SK-N-DZ (cell line): ENCODE data around the gene BANP.

Experiments
- DNase-seq: peaks from one replicate; pipeline ENCODE4 v3.0.0-alpha.2; 2015; ENCODE audit warnings: low spot score

The BANP gene

DNA sequence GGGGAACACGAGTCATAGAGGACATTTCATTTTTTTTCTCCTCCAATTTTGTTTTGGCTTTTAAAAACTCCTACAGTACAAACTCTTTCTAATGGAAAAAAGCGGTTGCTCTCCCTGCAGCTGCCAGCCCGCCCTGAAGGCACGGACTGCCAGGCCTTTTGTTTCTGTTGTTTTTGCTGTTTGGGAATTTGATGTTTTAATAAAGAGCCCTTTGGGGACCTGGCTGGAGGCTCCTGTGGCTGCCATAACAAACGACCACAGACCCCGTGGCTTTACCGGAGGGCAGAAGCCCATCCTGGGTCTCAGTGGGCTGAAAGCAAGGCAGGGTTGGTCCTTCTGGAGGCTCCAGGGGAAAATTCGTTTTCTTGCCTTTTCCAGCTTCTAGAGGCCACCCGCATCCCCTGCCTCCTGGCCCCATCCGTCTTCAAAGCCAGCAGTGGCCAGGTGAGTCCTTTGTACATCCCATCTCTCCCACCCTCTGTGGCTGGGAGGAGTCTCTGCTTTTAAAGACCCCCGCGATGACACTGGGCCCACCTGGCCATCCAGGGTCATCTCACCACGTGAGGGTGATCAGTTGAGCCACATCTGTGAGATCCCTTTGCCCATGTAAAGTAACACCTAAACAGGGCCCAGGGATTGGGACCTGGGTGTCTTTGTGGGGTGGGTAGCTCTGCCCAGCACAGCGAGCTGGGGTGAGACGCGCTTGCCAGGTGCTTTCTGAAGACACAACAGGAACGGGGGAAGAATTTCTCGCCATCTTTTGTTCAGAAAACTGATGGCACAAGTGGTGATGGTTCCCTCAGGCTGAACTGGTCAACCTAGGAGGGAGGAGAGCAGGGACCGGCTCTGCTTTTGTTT is 113.9 kb downstream of the BANP start:
- no peak for DNase-seq

DNA sequence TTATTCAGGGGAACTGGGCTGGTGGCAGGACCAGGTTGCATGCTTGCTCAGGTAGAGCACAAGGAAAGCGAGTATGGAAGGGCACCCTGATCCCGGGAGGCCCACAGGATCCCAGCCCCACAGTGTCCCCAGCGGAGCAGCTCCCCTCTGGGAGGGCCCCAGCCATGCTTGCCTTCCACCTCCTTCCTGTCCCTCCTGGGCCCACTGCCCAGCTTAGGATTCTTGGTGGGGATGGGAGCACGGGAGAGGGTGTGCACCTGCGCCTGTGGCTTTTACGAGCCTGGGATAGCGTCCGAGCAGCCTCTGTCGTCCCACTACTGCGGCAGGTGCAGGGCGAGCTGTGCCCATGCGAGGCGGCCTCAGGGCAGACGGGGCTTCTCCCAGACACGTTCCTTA is 114.5 kb downstream of the BANP start:
- DNase-seq = no peak

GRCh38 chr16:88066234-88066633 is 115.0 kb downstream of the BANP start:
- no peak for DNase-seq

GRCh38 chr16:88066680-88067529 is 115.7 kb downstream of the BANP start:
- no peak for DNase-seq

- DNase-seq = no peak
Observed at GRCh38 chr16:88067530-88068411, 116.5 kb downstream of the BANP start.

GRCh38 chr16:88068476-88069396 is 117.5 kb downstream of the BANP start:
- DNase-seq = no peak

DNA sequence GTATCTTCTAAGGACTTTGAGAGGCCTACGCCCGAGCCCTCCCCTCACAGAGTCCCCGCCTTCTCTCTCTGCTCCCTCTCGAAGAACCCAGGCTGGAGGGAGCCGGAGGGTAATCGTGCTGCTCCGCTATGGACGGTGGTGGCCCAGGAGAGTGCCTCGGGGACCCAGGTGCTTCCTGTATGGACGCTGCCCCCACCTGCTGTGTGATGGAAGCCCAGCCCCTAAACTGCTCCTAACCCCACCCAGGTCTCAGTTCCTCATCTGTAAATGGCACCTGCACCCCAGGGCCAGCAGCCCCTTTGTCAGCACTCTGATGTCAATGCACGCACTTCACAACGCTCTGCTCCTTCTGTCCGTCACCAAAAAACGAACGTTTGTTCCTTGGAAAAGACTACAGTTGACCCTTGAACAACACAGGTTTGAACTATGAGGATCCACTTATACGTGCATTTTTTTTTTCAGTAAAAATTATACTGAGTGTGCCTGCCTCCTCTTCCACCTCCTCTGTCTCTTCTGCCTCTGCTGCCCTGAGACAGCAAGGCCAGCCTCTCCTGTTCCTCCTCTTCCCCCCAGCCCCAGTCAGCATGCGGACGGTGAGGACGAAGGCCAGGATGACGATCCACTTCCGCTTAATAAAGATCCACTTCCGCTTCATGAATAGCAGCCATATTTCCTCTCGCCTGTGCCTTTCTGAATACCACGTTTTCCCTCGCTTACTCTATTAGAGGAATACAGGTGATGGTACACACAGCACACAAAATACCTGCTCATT is 118.3 kb downstream of the BANP start:
- DNase-seq = no peak

GRCh38 chr16:88070341-88070740 is 119.1 kb downstream of the BANP start:
- no peak for DNase-seq

DNA sequence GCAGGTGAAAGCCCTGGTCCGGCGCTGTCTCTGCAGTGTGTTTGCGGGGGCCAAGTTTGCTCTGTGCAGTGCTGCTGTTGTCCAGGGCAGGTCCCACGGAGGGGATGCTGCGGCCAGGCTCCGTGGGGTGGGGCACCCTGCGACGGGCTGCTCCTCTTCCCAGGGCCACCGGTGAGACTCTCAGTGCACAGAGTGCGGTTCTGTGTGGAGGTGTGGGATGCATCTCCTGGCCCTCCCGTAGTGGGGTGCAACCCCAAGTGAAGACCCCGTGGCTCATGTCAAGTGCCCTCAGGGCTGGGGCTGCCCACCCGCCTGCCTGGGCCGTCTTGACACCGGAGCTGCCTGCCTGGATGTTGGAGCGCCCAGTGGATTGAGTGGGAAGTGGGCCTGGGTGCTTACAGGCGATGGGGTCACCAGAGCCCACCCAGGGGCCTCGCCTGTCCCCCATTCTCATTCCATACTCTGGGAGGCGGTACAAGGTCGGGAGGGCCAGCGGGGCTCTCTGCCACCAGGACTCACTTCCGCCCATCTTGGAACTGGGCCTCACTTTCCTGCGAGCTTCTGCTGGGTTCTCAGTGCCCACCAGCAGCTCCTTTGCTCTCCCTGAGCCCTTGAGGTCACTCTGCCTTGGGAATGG is 119.9 kb downstream of the BANP start:
- DNase-seq = no peak

- DNase-seq = no peak
Observed at GRCh38 chr16:88071908-88072307, 120.7 kb downstream of the BANP start.

GRCh38 chr16:88072571-88073001 is 121.4 kb downstream of the BANP start:
- DNase-seq = no peak

GRCh38 chr16:88073201-88073721 is 122.0 kb downstream of the BANP start:
- DNase-seq = no peak

DNA sequence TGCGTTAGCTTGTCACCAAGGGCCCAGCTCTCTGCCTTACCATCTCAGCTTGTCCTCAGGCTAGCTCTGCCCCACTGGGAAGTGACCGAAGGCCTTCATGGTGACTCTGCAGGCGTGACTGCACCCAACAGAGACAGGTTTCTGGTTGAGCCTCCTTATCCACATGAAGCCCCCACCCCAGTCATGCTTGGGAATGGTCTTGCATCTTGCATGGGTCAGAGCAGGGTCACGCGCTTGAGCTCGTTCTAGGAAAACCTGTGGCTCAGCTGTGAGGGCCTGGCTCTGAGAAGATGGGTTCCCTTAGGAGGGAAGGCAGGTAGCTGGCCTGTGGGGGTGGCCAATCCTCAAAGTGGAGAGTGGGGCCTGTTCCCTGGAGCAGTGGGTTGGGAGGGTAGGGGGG is 122.8 kb downstream of the BANP start:
- DNase-seq = no peak

DNA sequence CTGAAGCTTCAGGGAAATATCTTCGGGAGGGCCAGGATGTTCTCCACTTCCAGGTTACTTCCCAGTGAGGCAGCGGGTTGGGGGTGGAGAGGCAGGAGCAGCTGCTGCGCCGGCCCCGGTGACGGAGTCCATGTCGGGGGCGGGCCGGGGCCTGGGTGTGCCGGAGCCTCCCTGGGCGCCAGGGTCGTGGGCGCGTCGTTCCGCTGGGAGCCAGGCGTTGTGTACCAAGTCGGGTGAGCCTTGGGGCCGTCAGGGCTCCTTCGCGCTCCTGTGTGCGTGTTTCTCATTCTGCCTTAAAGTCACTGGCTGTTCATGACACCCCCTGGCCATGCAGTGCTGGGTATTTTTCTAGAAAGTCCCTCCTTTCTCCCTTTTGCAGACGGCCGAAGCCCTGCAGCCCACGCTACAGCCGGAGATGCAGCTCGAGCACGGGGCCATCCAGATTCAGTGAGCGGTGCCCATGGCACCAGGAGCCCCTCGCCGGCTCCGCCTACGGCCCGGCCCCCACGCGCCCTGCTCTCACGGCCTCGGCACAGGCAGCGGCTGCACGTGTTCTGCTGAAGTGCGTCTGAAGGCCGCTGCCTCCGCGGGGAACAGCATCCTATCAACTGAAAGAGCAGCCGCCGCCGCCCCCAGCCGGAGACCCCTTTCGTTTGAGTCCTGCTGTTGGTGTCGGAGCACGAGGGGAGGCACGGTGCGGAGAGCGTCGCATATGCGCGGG is 125.1 kb downstream of the BANP start:
- DNase-seq = peak; percentile 84

- peak; percentile 87 for DNase-seq
Observed at GRCh38 chr16:88076932-88077320, 125.7 kb downstream of the BANP start.

DNA sequence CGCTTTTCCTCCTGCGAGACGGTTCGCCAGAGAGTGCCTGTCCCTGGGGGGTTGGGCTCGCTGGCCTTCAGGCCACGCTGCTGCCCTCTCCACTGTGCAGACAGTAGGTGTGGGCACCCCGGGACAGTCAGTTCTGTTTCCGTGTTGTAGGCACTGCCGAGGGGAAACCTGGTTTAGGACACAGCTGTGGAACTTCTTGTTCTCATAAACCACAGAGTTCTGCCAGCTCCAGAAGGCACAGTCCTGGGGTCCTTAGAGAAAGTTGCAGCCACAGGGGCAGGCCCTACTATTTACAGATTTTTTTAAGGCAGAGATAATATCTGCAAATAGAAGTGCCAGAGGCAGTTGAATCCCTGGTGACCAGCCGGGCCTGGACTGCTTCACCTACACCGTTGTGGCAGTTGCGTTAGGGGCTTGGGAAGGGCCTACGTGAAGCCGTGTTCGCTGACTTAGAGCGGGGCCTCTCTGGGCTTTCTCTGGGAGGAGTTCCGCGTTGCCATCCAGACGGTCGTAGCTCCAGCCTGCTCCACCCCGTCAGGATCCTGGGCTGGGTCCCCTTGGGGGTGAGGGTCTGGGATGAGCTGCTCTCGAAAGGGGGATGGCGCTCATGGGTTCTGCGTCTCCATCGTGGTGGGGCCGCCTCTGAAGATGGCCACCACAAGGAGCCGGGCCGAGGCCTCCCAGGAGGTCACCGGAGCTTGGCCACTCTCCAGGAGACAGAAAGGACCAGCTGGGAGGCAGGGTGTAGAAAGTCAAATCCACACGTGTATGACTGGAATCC is 126.3 kb downstream of the BANP start:
- peak; percentile 91 for DNase-seq

- peak; percentile 80 for DNase-seq
Observed at GRCh38 chr16:88078111-88078775, 127.0 kb downstream of the BANP start.
